ENCODE data around the gene CRYGN.

CRYGN gene

GRCh38 chr7:151406051-151406875 is 33.7 kb downstream of the CRYGN start:
- DNase-seq (ENCODE audit: low read depth), result no peak

DNA sequence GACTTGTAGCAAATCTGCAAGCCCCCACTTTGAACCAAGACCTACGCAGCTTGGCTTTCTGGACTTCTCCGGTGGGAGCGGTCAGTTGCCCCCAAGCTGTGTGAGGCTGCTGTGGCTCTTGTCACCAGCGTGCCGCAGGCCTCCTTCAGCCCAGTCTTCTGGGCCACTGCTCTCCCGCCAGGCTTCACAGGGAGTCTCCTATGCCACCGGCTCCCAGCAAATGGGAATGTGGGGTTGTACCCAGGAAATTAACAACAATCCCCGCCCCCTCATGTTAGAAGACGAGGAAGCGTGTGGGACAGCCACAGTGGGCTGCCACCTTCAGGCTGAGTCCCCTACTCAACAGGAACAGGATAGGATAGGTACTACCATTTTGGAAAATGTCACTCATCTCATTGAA is 34.4 kb downstream of the CRYGN start:
- DNase-seq (ENCODE audit: low read depth), result no peak

DNA sequence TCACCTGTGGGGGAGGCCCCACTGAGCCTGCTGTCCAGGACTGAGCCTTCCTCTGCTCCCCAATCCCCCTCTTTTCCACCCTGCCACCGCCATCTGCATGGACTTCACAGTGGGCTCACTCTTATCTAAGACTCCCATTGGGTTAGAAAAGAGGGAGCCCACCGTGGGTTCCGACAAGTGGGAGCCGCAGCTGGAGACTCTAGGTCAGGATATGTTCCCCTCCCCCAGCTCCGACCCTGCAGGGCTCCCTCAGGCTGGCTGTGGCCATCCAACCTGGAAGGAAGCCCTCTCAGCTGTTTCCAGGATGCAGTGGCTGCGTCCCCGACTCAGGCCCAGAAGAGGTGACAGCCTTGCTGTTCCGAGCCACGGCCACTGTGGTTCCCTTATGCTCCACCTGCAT is 34.9 kb downstream of the CRYGN start:
- DNase-seq (ENCODE audit: low read depth), result no peak

GRCh38 chr7:151404216-151405011 is 35.5 kb downstream of the CRYGN start:
- no peak for DNase-seq (ENCODE audit: low read depth)

- DNase-seq (ENCODE audit: low read depth), result no peak
Measured at GRCh38 chr7:151403764-151404163, 36.2 kb downstream of the CRYGN start.

- DNase-seq (ENCODE audit: low read depth), result no peak
Measured at GRCh38 chr7:151402029-151402835, 37.7 kb downstream of the CRYGN start.

DNA sequence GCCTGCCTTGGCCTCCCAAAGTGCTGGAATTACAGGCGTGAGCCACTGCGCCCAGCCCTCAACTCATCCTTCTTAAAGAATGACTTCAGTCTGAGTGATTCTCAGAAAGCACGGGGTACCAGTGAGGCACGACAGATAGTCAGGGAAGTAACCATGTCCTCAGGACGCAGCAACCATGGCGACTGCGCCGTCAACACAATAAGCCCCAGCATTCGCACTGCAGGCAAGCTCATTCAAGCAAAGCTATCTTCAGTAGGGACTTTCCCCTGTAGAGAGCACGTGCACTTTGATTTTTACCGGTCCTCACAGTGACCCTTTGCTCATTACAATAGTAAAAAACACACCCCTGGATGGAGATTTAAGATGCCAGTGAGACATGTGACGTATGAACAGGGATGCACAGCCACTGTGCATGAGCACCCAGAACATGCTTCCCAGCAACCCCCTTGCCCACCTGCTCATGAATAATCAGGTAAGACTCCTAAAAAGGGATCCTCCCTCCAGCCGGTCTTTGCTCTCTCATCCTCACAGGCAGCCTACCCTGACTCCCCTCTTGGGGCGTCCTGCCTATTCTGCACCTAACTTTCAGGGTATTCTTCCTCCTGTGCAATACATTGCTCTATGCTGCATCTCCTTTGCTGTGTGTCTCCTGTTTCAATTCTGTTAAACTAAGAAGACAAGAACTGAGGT is 39.2 kb downstream of the CRYGN start:
- no peak for DNase-seq (ENCODE audit: low read depth)

DNA sequence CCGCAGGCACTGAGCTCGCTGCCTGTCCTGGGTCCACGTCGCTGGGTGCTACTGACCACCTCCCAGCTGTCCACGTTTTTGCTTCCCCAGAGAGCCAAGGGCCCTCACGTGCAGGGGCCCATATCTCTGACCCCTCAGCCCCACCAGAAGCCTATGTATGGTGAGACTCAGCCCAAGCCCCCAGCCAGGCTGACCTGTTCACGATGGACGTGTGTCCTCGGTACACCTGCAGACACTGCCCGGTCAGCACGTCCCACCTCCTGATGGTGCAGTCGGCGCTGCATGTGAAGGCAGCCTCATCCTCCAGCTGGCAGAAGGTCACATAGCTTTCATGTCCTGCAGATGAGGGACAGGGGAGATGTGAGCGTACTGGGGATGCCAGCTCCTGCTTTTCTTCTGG is 40.0 kb downstream of the CRYGN start:
- no peak for DNase-seq (ENCODE audit: low read depth)

- DNase-seq (ENCODE audit: low read depth), result no peak
Measured at GRCh38 chr7:151399305-151399601, 40.7 kb downstream of the CRYGN start.

DNA sequence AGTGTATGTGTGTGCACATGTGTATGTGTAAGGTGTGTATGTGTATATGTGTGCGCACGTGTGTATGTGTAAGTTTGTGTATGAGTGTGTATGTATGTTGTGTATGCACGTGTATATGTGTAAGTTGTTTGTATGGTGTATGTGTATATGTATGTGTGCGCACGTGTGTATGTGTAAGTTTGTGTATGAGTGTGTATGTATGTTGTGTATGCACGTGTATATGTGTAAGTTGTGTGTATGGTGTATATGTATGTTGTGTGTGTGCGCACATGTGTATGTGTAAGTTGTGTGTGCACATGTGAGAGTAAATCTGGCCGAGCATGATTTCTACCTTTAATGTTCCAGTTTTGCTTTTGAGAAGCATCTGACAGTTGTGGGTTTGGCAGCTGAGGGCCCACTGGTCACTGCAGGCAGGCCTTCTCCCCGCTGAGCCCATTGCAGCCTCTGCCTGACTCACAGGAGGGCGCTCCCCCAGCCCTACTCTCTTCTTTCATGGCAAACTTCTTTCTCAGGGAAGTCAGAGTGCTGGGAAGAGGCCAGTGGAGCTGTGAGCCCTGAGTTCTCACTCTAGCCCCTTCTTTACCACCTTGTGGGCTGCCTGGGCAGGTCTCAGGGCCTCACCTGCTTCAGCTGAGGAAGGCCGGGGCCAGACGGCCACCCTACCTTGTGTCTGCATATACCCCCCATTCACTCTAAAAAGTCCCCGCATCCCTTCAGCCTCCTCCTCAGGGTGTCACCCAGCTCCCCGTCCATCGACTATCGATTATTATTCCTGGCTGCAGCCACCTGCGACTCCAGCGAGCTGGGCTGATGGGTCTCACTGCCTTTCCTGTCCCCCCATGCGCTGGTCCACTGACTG is 41.3 kb downstream of the CRYGN start:
- no peak for DNase-seq (ENCODE audit: low read depth)

DNA sequence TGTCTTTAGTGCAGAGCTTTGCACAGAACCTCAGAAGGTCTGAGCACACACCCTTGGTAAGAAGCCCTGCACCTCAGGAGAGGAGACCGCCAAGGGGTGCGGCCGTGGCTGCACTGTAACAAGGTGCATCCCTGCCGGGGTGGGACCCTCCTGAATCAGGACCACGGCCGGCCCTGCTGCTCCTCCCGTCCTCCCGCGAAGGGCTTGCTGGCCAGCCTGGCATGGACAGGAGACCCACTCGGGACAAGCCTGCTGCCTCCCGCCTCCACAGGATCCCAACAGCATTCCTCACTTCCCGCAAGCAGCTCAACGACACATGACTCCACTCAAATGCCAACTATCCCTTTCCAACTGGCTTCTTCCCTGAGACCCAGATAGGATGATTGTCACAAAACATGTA is 42.9 kb downstream of the CRYGN start:
- DNase-seq (ENCODE audit: low read depth), result no peak

DNA sequence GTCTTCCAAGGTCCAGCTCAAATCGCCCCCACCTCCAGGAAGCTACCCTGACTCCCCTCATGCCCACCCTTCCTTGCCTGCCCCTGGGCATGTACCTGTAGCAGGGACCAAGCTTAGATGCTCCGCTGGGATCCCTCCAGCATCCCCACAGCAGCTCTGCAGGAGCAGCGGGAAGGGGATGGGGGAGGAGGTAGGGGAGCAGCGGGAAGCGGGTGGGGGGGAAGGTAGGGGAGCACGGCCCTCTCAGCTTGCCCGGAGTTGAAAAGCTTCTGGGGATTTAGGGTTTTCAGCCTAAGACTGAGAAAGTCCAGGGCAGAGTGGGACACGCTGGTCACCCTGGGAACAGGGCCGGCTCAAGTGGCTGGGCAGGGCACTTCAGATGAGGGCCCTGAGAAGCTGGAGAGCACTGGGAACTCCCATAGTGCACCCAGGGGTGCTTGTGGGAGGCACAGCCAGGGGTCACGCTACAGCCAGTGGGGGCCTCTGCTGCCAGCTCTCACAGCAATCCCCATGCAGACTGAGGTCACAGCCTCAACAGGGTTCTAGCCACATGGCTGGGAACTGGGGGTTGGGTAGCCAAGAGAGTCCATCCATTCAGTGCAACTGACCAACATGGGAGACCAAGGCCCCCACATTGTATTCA is 43.5 kb downstream of the CRYGN start:
- no peak for DNase-seq (ENCODE audit: low read depth)

- no peak for DNase-seq (ENCODE audit: low read depth)
Measured at GRCh38 chr7:151395036-151395367, 44.9 kb downstream of the CRYGN start.

DNA sequence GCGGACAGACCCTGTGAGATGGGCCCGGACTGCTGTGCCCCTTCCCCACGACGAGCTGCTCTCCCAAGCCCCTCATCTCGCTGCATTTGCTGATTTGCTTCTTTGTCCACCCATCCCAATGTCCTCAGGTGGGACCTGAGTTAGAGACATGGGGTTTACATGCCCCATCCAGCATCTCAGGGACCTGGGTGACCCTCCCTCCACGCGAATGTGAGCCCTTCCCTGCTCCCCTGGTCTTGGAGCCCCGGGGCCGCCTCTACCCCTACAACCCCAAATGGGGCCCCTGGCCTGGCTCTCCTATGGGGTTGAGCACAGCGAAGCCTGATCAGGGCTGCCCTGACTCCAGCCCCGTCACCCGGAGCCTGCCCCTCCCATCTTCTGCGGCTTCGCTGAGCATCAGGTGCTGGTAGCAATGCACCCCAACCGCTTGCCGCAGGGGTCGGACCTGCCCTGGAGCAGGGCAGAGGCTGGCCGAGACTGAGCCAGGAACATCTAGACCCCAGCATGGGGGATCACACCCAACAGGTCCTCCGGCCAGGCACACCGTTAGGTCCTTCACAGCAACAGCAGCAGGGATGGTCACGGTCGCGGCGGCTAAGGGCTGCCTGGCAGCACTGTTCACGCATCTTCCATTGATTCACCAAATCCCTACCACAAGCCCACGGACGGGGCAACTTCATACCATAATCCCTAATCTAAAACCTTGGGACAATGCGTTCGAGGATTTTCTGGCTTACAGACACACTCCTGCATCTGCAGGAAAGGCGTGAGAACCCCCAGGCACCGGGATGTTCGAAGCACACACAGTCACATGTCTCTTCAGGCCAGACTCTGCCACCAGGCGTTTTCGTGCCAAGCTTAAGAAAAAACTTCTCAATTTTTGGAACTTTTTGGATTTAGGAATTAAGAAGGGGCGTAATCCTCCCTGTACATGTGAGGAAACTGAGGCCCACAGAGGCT is 45.6 kb downstream of the CRYGN start:
- no peak for DNase-seq (ENCODE audit: low read depth)

- DNase-seq (ENCODE audit: low read depth), result no peak
Measured at GRCh38 chr7:151393031-151393977, 46.6 kb downstream of the CRYGN start.

DNA sequence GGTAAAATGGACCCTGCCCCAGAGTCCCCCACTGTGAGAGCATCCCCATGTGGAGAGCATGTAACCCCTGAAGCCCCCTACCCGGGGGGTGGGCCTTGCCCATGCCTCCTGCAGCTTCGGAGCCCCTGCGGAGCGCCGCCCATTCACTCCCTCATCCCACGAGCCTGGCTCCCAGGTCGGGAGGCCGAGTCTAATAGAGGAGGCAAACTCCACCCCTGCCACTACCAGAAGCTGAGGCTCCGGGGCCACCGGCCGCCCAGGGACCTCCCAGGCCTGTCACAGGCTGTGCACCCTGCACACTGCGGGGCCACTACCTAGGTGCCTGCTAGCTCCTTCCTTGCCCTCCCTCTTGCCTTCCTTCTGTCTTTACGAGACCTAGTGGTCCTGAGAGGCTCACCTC is 47.5 kb downstream of the CRYGN start:
- DNase-seq (ENCODE audit: low read depth), result no peak

DNA sequence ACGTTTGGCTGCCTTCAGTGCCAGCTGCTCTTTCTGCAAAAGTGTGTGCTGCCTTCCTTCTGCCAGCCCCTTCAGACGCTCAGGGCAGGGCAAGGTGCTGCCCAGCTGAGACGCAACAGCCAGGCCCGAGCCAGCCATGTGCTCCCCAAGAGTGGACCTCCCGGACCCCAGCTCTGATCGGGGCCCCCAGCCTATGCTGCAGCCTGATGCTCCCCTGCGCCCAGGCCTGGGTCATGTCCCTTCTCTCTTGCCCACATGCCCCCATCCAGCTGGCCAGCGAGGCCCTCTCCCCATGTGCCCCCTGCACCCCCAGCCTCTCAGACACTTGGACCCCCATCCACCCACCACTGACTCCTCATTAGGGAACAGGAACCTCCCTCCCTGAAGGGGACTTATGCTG is 47.9 kb downstream of the CRYGN start:
- no peak for DNase-seq (ENCODE audit: low read depth)

DNA sequence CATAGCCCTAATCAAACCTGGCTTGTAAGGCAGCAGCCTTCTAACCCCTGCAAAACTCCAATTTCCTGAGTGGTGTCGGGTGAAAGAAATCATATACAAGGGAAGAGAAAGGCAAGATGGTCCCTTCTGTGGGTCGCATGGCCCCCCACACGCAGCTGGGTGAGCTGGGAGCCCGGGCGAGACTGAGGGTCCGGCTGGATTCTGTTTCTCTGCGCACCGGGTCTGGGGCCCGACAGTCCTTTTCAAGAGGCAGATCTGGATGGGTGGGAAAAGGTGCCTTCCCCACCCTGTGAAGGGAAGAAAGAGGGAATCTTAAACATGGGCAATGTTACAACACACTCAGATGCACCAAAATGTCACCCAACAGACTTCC is 48.6 kb downstream of the CRYGN start:
- no peak for DNase-seq (ENCODE audit: low read depth)

All from stimulated activated CD8-positive, alpha-beta memory T cell treated with anti-CD3 and anti-CD28 coated beads, Interleukin-12 subunit alpha, Interleukin-12 subunit beta, amount 100 ng/mL, for 4 hours (primary cell).